HG03457 (cell line): ENCODE data around the gene DAAM1.

Source experiments
- ATAC-seq: cut with Tn5 transposase; IDR thresholded peaks from one replicate; pipeline ENCODE4 v1.9.1; 2021; ENCODE audit warnings: moderate number of reproducible peaks; ENCODE audit not compliant: unreplicated experiment

DAAM1 gene

GRCh38 chr14:59187118-59187517 lies 1.3 kb upstream of the DAAM1 start:
- ATAC-seq, result no peak

GRCh38 chr14:59187802-59188460 lies 536 bp upstream of the DAAM1 start:
- ATAC-seq, result peak; percentile 9

GRCh38 chr14:59189091-59189785 lies 771 bp downstream of the DAAM1 start:
- peak; percentile 12 for ATAC-seq

DNA sequence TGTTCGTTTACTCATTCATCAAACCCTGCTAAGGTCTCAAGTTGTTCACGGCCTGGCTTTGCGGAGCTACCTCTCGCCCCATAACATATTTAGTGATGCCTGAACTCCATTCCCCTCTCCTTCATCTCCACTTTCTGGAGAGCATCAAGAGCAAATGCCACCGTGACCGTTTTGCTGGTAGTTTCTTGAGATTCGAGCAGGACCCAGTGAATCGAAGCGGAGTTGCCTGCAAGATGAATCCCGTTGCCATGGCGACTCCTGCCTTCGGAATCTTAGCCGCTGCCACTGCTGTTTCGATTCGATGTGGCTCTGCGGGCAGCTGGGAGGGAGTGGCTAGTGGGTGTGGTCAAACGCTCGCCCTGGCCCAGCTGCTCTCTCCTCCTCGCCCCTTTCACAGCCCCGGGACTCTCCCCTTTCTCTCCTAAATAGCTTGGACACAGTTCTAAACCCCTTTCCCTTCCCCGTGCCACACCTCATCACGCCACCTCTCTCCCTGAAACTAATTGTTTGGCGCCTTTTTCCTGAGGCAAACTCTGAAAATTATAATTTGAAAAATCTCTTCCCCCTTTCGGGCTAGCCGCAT lies 1.4 kb downstream of the DAAM1 start:
- ATAC-seq, result peak; percentile 40

DNA sequence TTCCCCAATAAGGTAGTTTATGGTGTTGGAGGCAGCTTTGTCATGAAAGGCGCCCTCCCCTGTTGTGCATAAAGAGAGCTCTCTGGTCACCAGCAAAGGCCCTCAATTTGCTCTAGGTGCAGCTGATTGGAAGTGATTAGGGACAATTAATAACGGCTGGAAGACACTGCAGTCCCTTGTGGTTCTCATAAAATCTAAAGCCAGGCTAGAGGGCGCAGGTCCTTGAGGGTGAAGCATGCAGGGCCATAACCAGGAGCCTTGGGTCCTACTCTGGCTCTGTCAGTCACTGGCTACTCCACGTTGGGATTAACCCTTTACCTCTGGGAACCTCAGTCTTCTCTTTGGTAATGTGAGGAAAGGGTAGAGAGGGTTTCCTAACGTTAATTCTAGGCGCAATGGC lies 1.9 kb downstream of the DAAM1 start:
- no peak for ATAC-seq

- no peak for ATAC-seq
Measured at GRCh38 chr14:59195912-59196311, 7.4 kb downstream of the DAAM1 start.

GRCh38 chr14:59197695-59198262 lies 9.3 kb downstream of the DAAM1 start:
- ATAC-seq, result no peak

DNA sequence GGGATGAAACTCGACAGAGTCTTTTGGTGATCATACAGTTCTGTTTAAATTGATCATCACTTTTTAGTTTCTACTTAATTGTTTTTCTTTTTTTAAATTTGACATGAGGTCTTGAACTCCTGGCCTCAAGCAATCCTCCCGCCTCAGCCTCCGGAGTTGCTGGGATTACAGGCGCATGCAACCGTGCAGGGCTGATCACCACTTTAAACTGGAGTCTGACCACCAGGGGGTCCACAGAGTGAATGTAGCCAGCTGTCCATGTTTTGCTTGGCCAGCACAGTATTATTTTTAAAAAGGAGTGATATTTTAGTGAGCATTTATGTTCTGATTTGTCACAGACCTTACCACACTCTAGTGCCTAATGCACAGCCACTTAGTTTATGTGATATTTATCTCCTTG lies 10.7 kb downstream of the DAAM1 start:
- no peak for ATAC-seq

DNA sequence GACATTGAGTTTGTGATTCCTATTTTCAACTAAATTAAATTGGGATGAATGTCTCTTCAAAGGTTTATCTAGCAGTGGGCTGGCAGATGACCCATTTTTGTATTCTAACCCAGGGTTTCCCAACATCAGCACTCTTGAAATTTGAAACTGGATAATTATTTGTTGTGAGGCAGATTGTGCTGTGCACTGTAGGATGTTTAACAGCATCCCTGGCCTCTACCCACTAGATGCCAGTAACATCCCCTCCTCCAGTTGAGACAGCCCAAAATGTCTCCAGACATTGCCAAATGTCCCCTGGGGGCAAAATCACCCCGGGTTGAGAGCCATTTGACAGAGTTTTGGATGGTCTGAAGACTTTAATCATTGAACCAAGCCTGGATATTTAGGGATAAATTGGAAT lies 11.1 kb downstream of the DAAM1 start:
- ATAC-seq, result no peak

DNA sequence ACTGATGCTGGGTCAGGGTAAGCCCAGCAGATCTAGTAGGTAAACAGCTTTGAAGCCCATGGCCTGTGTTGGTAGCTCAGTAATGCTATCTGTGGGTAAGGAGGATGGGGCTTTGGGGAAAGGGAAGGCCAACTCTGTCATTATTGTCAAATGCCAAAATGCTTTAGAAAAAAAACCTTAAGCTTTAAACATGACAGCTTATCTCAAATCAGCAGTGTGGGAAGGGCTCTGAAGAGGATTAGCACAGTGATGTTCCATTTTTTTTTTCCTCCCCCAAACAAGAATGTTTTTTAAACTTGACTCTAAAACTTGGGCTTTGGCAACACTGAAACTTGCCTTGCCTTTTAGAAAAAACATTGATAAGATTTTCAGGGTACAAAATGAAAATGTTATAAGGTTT lies 11.7 kb downstream of the DAAM1 start:
- no peak for ATAC-seq

- ATAC-seq, result no peak
Measured at GRCh38 chr14:59202031-59202430, 13.6 kb downstream of the DAAM1 start.

DNA sequence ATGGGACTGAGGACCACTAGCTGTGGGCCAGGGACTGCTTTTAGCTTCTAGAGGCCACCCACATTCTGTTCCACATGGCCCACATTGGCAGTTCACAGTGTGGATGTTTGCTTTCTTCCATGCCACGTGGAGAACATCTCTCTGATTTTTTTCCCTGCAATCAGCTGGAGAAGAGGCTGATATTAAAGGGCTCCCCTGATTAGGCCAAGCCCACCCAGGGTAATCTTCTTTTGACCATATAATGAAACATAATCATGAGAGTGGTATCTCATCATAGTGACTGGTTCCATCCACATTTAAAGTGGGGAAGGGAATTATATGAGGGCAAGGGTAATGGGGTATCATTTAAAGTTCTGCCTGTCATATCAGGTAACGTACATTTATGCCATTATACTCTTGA lies 15.8 kb downstream of the DAAM1 start:
- no peak for ATAC-seq

- ATAC-seq, result no peak
Measured at GRCh38 chr14:59206892-59207291, 18.4 kb downstream of the DAAM1 start.

- ATAC-seq, result no peak
Measured at GRCh38 chr14:59207506-59207933, 19.1 kb downstream of the DAAM1 start.

DNA sequence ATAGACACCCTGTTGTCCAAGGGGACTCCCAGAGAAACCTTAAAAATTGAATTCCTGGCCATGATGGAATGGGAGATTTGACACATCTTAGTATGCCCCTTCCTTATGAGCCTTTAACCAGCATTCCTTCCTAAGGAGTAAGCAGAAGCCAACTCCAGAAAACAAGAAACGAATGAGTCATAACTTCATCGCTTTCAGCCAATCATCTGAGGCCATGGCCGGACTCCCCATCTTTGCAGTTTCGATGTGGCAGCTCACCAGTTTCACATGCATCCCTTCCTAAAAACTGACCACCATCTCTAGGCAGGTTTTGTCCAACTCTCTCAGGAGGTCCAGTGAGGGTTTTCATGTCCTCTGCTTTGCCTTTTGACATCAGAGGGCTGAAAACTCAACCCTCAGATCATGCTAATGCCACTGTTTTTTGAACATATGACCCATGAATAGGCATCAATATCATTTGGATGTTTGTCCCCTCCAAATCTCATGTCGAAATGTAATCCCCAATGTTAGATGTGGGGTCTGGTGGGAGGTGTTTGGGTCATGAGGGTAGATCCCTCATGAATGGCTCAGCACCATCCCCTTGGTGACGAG lies 19.9 kb downstream of the DAAM1 start:
- ATAC-seq, result no peak

DNA sequence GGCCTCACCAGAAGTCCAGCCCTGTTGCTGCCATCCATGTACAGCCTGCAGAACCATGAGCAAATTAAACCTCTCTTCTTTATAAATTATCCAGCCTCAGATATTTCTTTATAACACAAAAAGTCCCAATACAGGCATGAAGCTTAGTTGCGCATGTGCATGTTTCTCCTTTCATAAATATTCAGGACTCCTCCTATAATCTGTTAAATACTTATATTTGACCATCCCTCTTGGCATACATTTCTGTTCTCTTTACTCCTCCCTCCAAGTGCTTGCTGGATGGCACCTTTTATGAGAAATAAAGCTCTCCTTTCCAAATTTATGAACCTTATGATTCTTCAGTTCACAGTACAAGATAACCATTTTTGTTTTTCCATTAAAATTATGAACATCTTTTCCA lies 20.5 kb downstream of the DAAM1 start:
- ATAC-seq, result no peak

DNA sequence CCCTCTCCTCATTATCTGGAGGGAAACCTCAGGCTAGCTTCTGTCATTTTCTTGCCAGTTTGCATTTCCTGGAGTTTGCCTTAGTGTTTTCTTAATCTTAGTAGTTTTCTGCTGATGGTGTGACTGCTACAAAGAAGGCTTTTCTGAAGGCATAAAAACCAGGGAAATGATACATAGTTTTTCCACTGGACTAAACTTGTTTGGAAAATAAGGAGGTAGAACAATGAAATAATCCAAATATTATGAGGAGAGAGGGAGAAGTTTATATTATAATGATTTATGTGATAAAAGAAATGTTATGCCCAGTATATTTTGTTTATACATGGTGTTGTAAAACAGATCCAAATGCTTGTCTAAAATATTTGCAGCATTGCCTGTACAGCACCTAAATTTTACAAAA lies 22.2 kb downstream of the DAAM1 start:
- no peak for ATAC-seq

DNA sequence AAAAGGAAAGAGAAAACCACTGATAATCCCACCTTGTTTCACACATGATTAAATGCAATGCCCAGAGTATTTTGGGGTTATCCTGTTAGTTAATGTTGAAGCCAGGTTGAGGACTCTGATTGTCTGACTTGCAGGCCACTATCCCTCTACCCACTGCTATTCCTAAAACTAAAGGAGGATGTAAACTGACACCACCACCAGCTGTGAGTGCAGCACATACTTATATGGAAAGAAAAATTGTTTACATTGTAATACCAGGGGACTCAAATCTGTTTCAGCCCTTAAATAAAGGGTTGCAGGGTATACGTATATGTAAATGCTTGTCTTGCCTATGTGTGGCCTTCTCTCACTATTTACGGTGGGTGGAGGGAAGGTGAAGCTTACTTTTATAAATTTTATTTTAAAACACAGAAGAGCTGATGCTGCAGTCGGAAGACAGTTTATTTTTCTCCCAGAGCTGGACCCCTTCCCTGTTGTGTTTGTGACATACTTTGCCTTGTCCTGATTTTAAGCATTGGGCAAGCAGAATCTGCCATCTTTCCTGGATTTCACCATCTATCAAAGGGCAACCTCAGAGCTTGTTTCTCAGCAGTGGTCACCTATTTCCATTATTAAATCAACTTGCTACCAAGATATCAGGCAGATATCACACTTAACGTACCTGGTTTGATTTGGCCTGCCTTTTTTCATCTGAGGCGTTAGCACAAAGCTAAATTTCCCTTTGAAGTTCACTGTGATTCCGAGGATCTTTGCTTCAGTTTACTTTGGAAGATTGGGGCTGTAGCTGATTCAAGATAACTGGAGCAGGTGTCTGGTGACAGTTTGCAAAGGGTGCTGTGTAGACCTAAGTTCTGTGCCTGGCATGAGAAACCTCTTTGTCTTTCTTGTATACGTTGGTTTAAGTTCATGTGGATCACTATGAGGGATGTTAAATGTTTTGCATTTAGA lies 25.2 kb downstream of the DAAM1 start:
- ATAC-seq, result no peak

- ATAC-seq, result no peak
Measured at GRCh38 chr14:59214702-59215302, 26.3 kb downstream of the DAAM1 start.

- ATAC-seq, result no peak
Measured at GRCh38 chr14:59215322-59215721, 26.9 kb downstream of the DAAM1 start.
